GM12892 (cell line): ENCODE results near the gene KLHL26.

Experiments
- POLR2A ChIP-seq: IDR thresholded peaks from 2 replicates; pipeline ENCODE4 v1.6.1; 2011; ENCODE audit warnings: low read depth, low read length, control low read depth
- TAF1 ChIP-seq: IDR thresholded peaks from 2 replicates; pipeline ENCODE4 v1.6.1; 2011; ENCODE audit warnings: low read depth, mild to moderate bottlenecking, control low read depth, low read length, borderline replicate concordance

DNA sequence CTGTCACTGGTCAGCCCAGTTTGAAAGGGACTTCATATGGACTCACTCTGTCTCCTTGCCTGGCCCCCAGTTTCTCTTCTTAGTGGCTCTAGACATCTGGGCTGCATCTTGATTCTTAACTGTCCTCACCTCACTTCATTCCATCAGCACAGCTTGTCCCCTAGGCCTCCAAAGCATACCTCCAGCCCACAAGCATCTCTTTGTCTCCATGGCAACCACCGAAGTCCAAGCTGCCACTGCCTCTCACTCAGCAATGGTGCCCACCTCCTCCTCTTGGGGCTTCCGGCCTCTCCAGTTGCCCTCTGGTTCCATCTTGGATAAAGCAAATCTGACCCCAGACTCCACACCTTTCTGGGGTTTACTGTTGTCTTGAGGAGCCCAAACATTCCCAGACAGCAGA is 9.9 kb upstream of the KLHL26 start:
- TF ChIP-seq POLR2A = no peak
- TF ChIP-seq TAF1 = no peak
